Measurements from ENCODE around the gene EPN2.

EPN2 gene

DNA sequence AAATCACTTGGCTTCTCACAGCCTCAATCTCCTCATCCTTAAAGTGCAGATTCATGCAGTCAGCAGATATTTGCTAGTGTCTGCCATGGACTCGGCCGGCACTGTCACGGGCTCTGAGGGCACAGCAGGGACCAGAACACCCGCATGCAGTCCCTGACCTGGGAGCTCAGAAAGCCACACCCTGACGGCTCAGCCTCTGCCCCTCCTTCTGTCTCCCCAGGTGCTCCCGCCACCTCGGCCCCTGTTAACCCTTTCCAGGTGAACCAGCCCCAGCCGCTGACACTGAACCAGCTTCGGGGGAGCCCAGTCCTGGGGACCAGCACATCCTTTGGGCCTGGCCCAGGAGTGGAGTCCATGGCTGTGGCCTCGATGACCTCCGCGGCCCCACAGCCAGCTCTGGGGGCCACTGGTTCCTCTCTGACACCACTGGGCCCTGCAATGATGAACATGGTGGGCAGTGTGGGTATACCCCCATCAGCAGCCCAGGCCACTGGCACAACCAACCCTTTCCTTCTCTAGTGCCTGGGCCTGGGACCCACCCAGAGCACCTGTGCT lies 96.6 kb downstream of the EPN2 start:
- Histone ChIP-seq H3K4me3 (ENCODE audit: insufficient read depth, low read length, poor library complexity, severe bottlenecking) (no peak overlapping the region), H3K27ac (ENCODE audit: low read depth, low read length) (no peak overlapping the region), H3K4me2 (ENCODE audit: low read depth, low read length, poor library complexity, severe bottlenecking) (no peak overlapping the region), H3K36me3 (ENCODE audit: low read length) (no peaks in the 10 kb centered on the region), H3K9ac (ENCODE audit: low read length) (no peak overlapping the region), H3K9me2 (replicated peaks; ENCODE audit: insufficient read depth, low read length) (no peaks in the 10 kb centered on the region), H2AFZ (ENCODE audit: low read depth, low read length, severe bottlenecking) (no peak overlapping the region), H3F3A (ENCODE audit: insufficient read depth) (no peaks in the 10 kb centered on the region), H3K79me2 (ENCODE audit: insufficient read depth, low read length) (no peaks in the 10 kb centered on the region), H3K9me3 (ENCODE audit: insufficient read depth, low read length) (no peaks in the 10 kb centered on the region), H4K20me1 (ENCODE audit: low read depth, low read length) (no peaks in the 10 kb centered on the region), H3K27me3 (ENCODE audit: low read length) (no peaks in the 10 kb centered on the region)
- TF ChIP-seq EZH2phosphoT487 (conservative IDR thresholded peaks at IDR 0.05; ENCODE audit: low read length) (no peak), CTCF (IDR thresholded peaks at IDR 0.05; ENCODE audit: insufficient read depth, low read length, poor library complexity, severe bottlenecking) (no peak)

DNA sequence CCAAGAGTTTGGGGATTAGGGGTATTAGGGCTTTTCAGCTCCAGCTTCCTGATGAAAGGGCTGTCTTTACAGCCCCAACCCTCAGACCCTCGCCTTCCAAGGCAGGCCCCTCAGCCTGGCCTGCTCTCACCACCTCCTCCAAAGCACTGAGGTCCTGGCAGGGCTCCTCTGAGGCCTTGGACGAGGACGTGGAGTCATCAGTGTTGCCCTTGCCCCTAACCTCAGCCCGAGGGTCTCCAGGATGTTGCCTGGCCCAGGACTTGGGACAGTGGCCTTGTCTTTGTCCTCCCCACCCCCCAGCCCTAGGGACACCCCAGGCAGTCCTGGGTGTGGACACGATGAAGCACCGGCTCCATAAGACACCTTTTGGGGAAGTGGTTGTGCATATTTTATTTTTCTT lies 97.2 kb downstream of the EPN2 start:
- Histone ChIP-seq H2AFZ (ENCODE audit: low read depth, low read length, severe bottlenecking) (no peak overlapping the region), H3K27ac (ENCODE audit: low read depth, low read length) (no peak overlapping the region), H3K9ac (ENCODE audit: low read length) (no peak overlapping the region), H3K79me2 (ENCODE audit: insufficient read depth, low read length) (no peaks in the 10 kb centered on the region), H3K4me2 (ENCODE audit: low read depth, low read length, poor library complexity, severe bottlenecking) (no peak overlapping the region), H3F3A (ENCODE audit: insufficient read depth) (no peaks in the 10 kb centered on the region), H3K36me3 (ENCODE audit: low read length) (no peaks in the 10 kb centered on the region), H3K9me3 (ENCODE audit: insufficient read depth, low read length) (no peaks in the 10 kb centered on the region), H3K9me2 (replicated peaks; ENCODE audit: insufficient read depth, low read length) (no peaks in the 10 kb centered on the region), H3K27me3 (ENCODE audit: low read length) (no peaks in the 10 kb centered on the region), H3K4me3 (ENCODE audit: insufficient read depth, low read length, poor library complexity, severe bottlenecking) (no peak overlapping the region), H4K20me1 (ENCODE audit: low read depth, low read length) (no peaks in the 10 kb centered on the region)
- TF ChIP-seq CTCF (IDR thresholded peaks at IDR 0.05; ENCODE audit: insufficient read depth, low read length, poor library complexity, severe bottlenecking): no peak

- Histone ChIP-seq H2AFZ (ENCODE audit: low read depth, low read length, severe bottlenecking) (no peak overlapping the region), H3F3A (ENCODE audit: insufficient read depth) (no peaks in the 10 kb centered on the region), H3K9me3 (ENCODE audit: insufficient read depth, low read length) (no peaks in the 10 kb centered on the region), H4K20me1 (ENCODE audit: low read depth, low read length) (no peaks in the 10 kb centered on the region), H3K9me2 (replicated peaks; ENCODE audit: insufficient read depth, low read length) (no peaks in the 10 kb centered on the region), H3K27ac (ENCODE audit: low read depth, low read length) (no peak overlapping the region), H3K4me2 (ENCODE audit: low read depth, low read length, poor library complexity, severe bottlenecking) (no peak overlapping the region), H3K36me3 (ENCODE audit: low read length) (no peaks in the 10 kb centered on the region), H3K27me3 (ENCODE audit: low read length) (no peaks in the 10 kb centered on the region), H3K79me2 (ENCODE audit: insufficient read depth, low read length) (no peaks in the 10 kb centered on the region), H3K4me3 (ENCODE audit: insufficient read depth, low read length, poor library complexity, severe bottlenecking) (no peak overlapping the region), H3K9ac (ENCODE audit: low read length) (no peak overlapping the region)
- TF ChIP-seq EZH2phosphoT487 (conservative IDR thresholded peaks at IDR 0.05; ENCODE audit: low read length) (no peak), CTCF (IDR thresholded peaks at IDR 0.05; ENCODE audit: insufficient read depth, low read length, poor library complexity, severe bottlenecking) (no peak)
These were observed 98.9 kb downstream of the EPN2 start for GRCh38 chr17:19335951-19336631.

All from SU-DHL-6 (cell line).